Erythroblast (primary cell): ENCODE measurements around the gene CPHXL.

Source experiments
- GATA1 ChIP-seq: IDR thresholded peaks from 2 replicates; pipeline ENCODE4 v1.6.1; 2011; ENCODE audit warnings: low read depth, mild to moderate bottlenecking, control low read depth, low read length, moderate library complexity
- POLR2A ChIP-seq: IDR thresholded peaks from 2 replicates; pipeline ENCODE4 v1.6.1; 2011; ENCODE audit warnings: mild to moderate bottlenecking, low read length

DNA sequence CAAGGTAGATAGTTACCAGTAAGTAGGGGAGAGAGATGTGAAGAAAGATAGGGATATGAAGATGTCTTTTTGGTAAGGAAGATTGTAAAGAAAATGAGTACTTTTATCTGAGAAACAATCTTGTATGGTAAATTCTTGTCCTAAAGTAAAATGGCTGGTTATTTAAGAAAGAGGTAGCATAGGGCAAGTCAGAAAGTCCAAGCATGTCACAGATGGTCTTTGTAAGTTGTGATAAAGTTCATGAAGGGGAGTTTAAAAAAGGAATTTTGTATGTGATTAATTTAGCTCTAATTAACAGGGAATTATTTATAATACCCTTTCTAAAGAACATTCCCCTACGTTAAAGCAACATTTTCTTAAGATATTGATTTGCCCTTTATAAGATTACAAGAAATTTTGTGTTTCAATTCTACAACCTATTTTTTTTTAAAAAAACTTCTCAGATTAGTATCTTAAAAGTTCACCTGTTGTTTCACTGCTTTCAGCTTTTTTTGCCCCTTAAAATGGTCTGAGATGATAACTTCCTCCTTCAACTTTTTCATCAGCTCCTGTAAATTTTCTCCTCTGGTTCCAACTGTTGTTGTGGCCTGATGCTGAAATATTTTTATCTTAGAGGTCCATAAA is 16.2 kb upstream of the CPHXL start:
- TF ChIP-seq POLR2A (no peak), GATA1 (no peak)
